ENCODE results near the gene ST6GALNAC5.
"Not testable (repeated sequence)": the region's sequence is repeated elsewhere in the genome, so short reads cannot be mapped to it uniquely, and the experiment has no call there.

Gene ST6GALNAC5

GRCh38 chr1:76939050-76939816, 72.0 kb downstream of the ST6GALNAC5 start:
- DNase-seq: no peak

- no peak for DNase-seq
These were observed 72.5 kb downstream of the ST6GALNAC5 start for GRCh38 chr1:76939817-76940216.

GRCh38 chr1:76940571-76941335, 73.5 kb downstream of the ST6GALNAC5 start:
- DNase-seq: no peak

GRCh38 chr1:76942549-76942948, 75.3 kb downstream of the ST6GALNAC5 start:
- no peak for DNase-seq

- DNase-seq: no peak
These were observed 77.7 kb downstream of the ST6GALNAC5 start for GRCh38 chr1:76944942-76945341.

- no peak for DNase-seq
These were observed 81.6 kb downstream of the ST6GALNAC5 start for GRCh38 chr1:76948846-76949245.

- DNase-seq: no peak
These were observed 82.2 kb downstream of the ST6GALNAC5 start for GRCh38 chr1:76949503-76949902.

GRCh38 chr1:76950306-76950705, 83.0 kb downstream of the ST6GALNAC5 start:
- no peak for DNase-seq

GRCh38 chr1:76951153-76951552, 83.9 kb downstream of the ST6GALNAC5 start:
- peak; percentile 69 for DNase-seq

- no peak for DNase-seq
These were observed 88.4 kb downstream of the ST6GALNAC5 start for GRCh38 chr1:76955652-76956051.

- DNase-seq: no peak
These were observed 90.7 kb downstream of the ST6GALNAC5 start for GRCh38 chr1:76957961-76958360.

- DNase-seq: no peak
These were observed 91.5 kb downstream of the ST6GALNAC5 start for GRCh38 chr1:76958828-76959227.

- no peak for DNase-seq
These were observed 92.3 kb downstream of the ST6GALNAC5 start for GRCh38 chr1:76959556-76959955.

- no peak for DNase-seq
These were observed 94.0 kb downstream of the ST6GALNAC5 start for GRCh38 chr1:76961181-76961819.

GRCh38 chr1:76961820-76962207, 94.5 kb downstream of the ST6GALNAC5 start:
- DNase-seq: no peak

GRCh38 chr1:76981267-76981666, 114.0 kb downstream of the ST6GALNAC5 start:
- not testable (repeated sequence) for DNase-seq

- DNase-seq: no peak
These were observed 122.7 kb downstream of the ST6GALNAC5 start for GRCh38 chr1:76989976-76990375.

GRCh38 chr1:76993036-76993435, 125.8 kb downstream of the ST6GALNAC5 start:
- DNase-seq: no peak

GRCh38 chr1:76998582-76999223, 131.4 kb downstream of the ST6GALNAC5 start:
- no peak for DNase-seq

GRCh38 chr1:77007675-77008074, 140.4 kb downstream of the ST6GALNAC5 start:
- no peak for DNase-seq

- no peak for DNase-seq
These were observed 143.7 kb downstream of the ST6GALNAC5 start for GRCh38 chr1:77010937-77011336.

- DNase-seq: no peak
These were observed 144.8 kb downstream of the ST6GALNAC5 start for GRCh38 chr1:77012066-77012465.

GRCh38 chr1:77014073-77014788, 147.0 kb downstream of the ST6GALNAC5 start:
- DNase-seq: no peak
